Type B pancreatic cell (in vitro differentiated cells): ENCODE data around the gene FALEC. TPM values are rescaled to one million over a fixed set of nuclear protein-coding genes. Genes with fewer than 3 reads are reported as not detected.
A peak's percentile ranks its signal among the peaks of the same experiment; 100 is the strongest.

Experiments used
- DNase-seq: peaks from one replicate; pipeline ENCODE4 v3.0.0; 2021; ENCODE audit warnings: mixed read lengths; ENCODE audit not compliant: unreplicated experiment; ENCODE audit errors: extremely low spot score
- H3K27ac Mint-ChIP-seq: 2 replicates; pipeline ENCODE4 v1.8.0; 2021; ENCODE audit warnings: mild to moderate bottlenecking, mixed read lengths
- H3K27me3 Mint-ChIP-seq: 2 replicates; pipeline ENCODE4 v1.8.0; 2021; ENCODE audit warnings: mixed read lengths
- H3K36me3 Mint-ChIP-seq: 2 replicates; pipeline ENCODE4 v1.8.0; 2021; ENCODE audit warnings: mixed read lengths
- H3K4me1 Mint-ChIP-seq: one replicate; pipeline ENCODE4 v1.8.0; 2021; ENCODE audit warnings: mixed read lengths; ENCODE audit not compliant: unreplicated experiment
- H3K4me3 Mint-ChIP-seq: 2 replicates; pipeline ENCODE4 v1.8.0; 2021; ENCODE audit warnings: mild to moderate bottlenecking, mixed read lengths
- H3K9me3 Mint-ChIP-seq: 2 replicates; pipeline ENCODE4 v1.8.0; 2021; ENCODE audit warnings: mixed read lengths
- CTCF ChIP-seq: fragments of 200-600 bp; sonication (generic); conservative IDR thresholded peaks from 2 replicates; pipeline ENCODE4 v1.5.0; 2021; ENCODE audit warnings: antibody characterized with exemption, mild to moderate bottlenecking
- total RNA-seq: library from RNA; stranded (reverse); gene quantifications from 2 replicates; pipeline ENCODE4 v1.2.1, GENCODE V29; 2021; ENCODE audit warnings: low replicate concordance

FALEC gene
- total RNA-seq, 1 donor from 2014 or later, result 0.80 TPM

DNA sequence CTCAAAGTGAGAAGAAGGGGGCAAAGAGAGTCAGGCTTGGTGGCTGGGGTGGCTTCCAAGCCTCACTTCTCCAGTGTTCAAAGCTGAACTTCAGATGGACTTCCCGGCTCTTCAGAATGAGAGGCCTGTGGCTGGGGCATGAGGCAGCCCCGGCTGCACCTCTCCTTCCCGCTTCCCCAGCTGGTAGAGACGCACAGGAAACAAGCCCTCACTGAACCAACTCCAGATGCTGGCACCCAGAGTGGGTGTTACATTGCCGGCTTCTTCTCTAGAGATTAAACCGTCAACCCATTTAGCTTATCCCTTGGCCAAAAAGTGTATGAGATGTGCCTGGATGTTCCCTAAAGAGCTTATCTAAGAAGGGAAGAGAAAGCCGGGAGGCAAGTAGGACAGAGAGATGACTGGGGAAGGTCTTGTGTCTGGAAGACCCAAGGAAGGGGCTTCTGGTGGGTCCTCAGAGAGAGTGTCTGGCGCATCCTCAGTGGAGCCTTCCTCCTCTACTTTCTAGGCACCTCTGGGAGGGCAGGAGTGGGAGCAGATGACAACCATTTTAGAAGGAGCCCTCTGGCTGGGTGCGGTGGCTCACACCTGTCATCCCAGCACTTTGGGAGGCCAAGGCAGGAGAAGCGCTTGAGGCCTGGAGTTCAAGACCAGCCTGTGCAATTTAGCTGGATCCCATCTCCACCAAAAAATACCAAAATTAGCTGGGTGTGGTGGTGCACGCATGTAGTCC lies 35.7 kb downstream of the FALEC start:
- no peaks in the 10 kb centered on the region for H3K36me3 Mint-ChIP-seq
- peak overlapping the region; percentile 21 for H3K4me3 Mint-ChIP-seq
- DNase-seq, result no peak
- H3K4me1 Mint-ChIP-seq, result peaks cover 30% of the 10 kb centered on the region
- no peak for TF ChIP-seq CTCF
- peaks cover 4% of the 10 kb centered on the region for H3K27me3 Mint-ChIP-seq
- H3K9me3 Mint-ChIP-seq, result no peaks in the 10 kb centered on the region
- peak overlapping the region; percentile 81 for H3K27ac Mint-ChIP-seq

GRCh38 chr1:150551784-150552127 lies 36.2 kb downstream of the FALEC start:
- no peak for TF ChIP-seq CTCF
- DNase-seq, result no peak
- Mint-ChIP-seq H3K27me3 (peaks cover 4% of the 10 kb centered on the region), H3K4me3 (peak overlapping the region; percentile 21), H3K36me3 (no peaks in the 10 kb centered on the region), H3K9me3 (no peaks in the 10 kb centered on the region), H3K4me1 (peaks cover 26% of the 10 kb centered on the region), H3K27ac (peak overlapping the region; percentile 81)

- Mint-ChIP-seq H3K27me3 (peaks cover 4% of the 10 kb centered on the region), H3K9me3 (no peaks in the 10 kb centered on the region), H3K36me3 (no peaks in the 10 kb centered on the region), H3K27ac (peak overlapping the region; percentile 81), H3K4me3 (peak overlapping the region; percentile 56), H3K4me1 (peaks cover 23% of the 10 kb centered on the region)
- TF ChIP-seq CTCF, result no peak
- no peak for DNase-seq
These were observed 36.8 kb downstream of the FALEC start for GRCh38 chr1:150552128-150552910.

DNA sequence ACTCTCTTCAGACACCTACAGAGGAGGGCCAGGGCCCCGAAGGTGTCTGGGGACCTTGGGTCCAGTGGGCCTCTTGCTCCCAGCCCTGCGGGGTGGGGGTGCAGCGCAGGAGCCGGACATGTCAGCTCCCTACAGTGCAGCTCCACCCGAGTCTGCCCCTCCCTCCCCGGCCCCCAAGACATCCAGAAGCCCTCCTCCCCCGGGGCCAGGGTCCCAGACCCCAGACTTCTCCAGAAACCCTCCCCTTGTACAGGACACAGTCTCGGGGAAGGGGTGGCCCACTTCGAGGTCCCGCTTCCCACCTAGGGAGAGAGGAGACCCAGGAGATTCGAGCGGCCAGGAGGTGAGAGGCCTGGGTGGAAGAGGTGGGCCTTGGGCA lies 37.3 kb downstream of the FALEC start:
- TF ChIP-seq CTCF, result no peak
- H3K4me1 Mint-ChIP-seq, result peaks cover 23% of the 10 kb centered on the region
- H3K4me3 Mint-ChIP-seq, result peak overlapping the region; percentile 56
- H3K9me3 Mint-ChIP-seq, result no peaks in the 10 kb centered on the region
- peaks cover 4% of the 10 kb centered on the region for H3K27me3 Mint-ChIP-seq
- no peak for DNase-seq
- H3K27ac Mint-ChIP-seq, result peak overlapping the region; percentile 81
- H3K36me3 Mint-ChIP-seq, result no peaks in the 10 kb centered on the region

DNA sequence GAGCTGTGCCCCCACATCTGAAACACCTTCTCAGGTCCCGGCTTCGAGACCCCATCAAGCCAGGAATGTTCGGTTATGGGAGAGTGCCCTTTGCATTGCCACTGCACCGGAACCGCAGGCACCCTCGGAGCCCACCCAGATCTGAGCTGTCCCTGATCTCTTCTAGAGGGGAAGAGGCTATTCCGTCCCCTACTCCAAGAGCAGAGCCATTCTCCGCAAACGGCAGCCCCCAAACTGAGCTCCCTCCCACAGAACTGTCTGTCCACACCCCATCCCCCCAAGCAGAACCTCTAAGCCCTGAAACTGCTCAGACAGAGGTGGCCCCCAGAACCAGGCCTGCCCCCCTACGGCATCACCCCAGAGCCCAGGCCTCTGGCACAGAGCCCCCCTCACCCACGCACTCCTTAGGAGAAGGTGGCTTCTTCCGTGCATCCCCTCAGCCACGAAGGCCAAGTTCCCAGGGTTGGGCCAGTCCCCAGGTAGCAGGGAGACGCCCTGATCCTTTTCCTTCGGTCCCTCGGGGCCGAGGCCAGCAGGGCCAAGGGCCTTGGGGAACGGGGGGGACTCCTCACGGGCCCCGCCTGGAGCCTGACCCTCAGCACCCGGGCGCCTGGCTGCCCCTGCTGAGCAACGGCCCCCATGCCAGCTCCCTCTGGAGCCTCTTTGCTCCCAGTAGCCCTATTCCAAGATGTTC lies 38.0 kb downstream of the FALEC start:
- no peaks in the 10 kb centered on the region for H3K9me3 Mint-ChIP-seq
- H3K4me3 Mint-ChIP-seq, result no peak overlapping the region
- peak overlapping the region; percentile 26 for H3K27ac Mint-ChIP-seq
- peaks cover 4% of the 10 kb centered on the region for H3K27me3 Mint-ChIP-seq
- no peak for TF ChIP-seq CTCF
- no peak for DNase-seq
- H3K36me3 Mint-ChIP-seq, result no peaks in the 10 kb centered on the region
- peaks cover 21% of the 10 kb centered on the region for H3K4me1 Mint-ChIP-seq
